BE2C (cell line): ENCODE results near the gene ALPP.
"Not testable (repeated sequence)": the region's sequence is repeated elsewhere in the genome, so short reads cannot be mapped to it uniquely, and the experiment has no call there.

ENCODE experiments used
- DNase-seq: peaks from one replicate; pipeline ENCODE4 v3.0.0-alpha.2; 2020
- H3K27me3 ChIP-seq: fragments of 250-450 bp; sonication (Bioruptor Pico); 2 replicates; pipeline ENCODE4 v1.5.1; 2020; ENCODE audit warnings: mild to moderate bottlenecking
- H3K36me3 ChIP-seq: fragments of 250-450 bp; sonication (Bioruptor Pico); 2 replicates; pipeline ENCODE4 v1.5.1; 2020; ENCODE audit warnings: mild to moderate bottlenecking
- H3K4me1 ChIP-seq: fragments of 250-450 bp; sonication (Bioruptor Pico); 2 replicates; pipeline ENCODE4 v1.5.1; 2020
- H3K4me3 ChIP-seq: 2 replicates; pipeline ENCODE4 v1.5.1; 2011; ENCODE audit warnings: low read depth, low read length
- H3K9me3 ChIP-seq: fragments of 250-450 bp; sonication (Bioruptor Pico); 2 replicates; pipeline ENCODE4 v1.5.1; 2020
- CTCF ChIP-seq: IDR thresholded peaks from 2 replicates; pipeline ENCODE4 v1.5.1; 2012; ENCODE audit warnings: mild to moderate bottlenecking, low read depth, low read length

ALPP gene

GRCh38 chr2:232387451-232388171, 9.1 kb downstream of the ALPP start:
- DNase-seq, result no peak
- no peaks in the 10 kb centered on the region for H3K9me3 ChIP-seq
- TF ChIP-seq CTCF, result no peak
- no peak overlapping the region for H3K4me3 ChIP-seq
- H3K27me3 ChIP-seq, result peaks cover 89% of the 10 kb centered on the region
- H3K36me3 ChIP-seq, result no peaks in the 10 kb centered on the region
- no peaks in the 10 kb centered on the region for H3K4me1 ChIP-seq

DNA sequence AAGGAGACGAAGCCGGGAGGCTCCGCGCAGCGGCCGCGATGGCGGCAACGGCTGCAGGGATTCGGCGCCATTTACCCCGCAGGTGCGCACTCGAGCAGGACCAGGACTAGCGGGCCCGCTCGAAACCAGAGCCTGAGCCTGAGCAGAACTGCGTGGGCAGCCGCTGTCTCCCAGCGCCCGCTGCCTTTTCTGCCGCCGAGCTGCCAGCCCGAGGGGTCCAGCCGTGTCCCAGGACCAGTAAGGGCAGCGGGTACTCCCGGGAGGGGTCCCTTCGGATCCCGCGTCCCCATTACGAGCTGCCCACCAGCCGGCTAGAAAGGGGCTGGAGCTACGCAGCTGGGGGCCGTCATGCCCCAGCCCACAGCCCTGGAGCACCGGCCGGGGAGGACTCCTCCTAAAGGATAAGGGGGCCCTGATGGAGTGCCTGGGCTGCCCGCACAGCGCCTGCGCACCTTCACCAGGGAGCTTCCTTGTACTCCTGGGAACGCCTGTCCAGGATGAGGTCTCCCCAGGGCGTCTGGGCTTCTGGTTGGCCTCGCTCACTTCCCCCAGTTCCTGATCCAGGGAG, 9.9 kb downstream of the ALPP start:
- no peak for DNase-seq
- H3K36me3 ChIP-seq, result no peaks in the 10 kb centered on the region
- peaks cover 81% of the 10 kb centered on the region for H3K27me3 ChIP-seq
- TF ChIP-seq CTCF, result no peak
- no peaks in the 10 kb centered on the region for H3K9me3 ChIP-seq
- no peaks in the 10 kb centered on the region for H3K4me1 ChIP-seq
- no peak overlapping the region for H3K4me3 ChIP-seq

GRCh38 chr2:232389327-232389726, 10.8 kb downstream of the ALPP start:
- Histone ChIP-seq H3K36me3 (no peaks in the 10 kb centered on the region), H3K4me3 (no peak overlapping the region), H3K27me3 (peaks cover 81% of the 10 kb centered on the region), H3K4me1 (no peaks in the 10 kb centered on the region), H3K9me3 (no peaks in the 10 kb centered on the region)
- no peak for TF ChIP-seq CTCF
- DNase-seq, result no peak

GRCh38 chr2:232390661-232391060, 12.1 kb downstream of the ALPP start:
- H3K4me1 ChIP-seq, result no peaks in the 10 kb centered on the region
- no peaks in the 10 kb centered on the region for H3K9me3 ChIP-seq
- peaks cover 81% of the 10 kb centered on the region for H3K27me3 ChIP-seq
- H3K36me3 ChIP-seq, result no peaks in the 10 kb centered on the region
- TF ChIP-seq CTCF, result no peak
- no peak overlapping the region for H3K4me3 ChIP-seq
- no peak for DNase-seq

- H3K9me3 ChIP-seq, result no peaks in the 10 kb centered on the region
- H3K4me1 ChIP-seq, result no peaks in the 10 kb centered on the region
- no peak overlapping the region for H3K4me3 ChIP-seq
- DNase-seq, result no peak
- H3K36me3 ChIP-seq, result no peaks in the 10 kb centered on the region
- no peak for TF ChIP-seq CTCF
- H3K27me3 ChIP-seq, result peaks cover 61% of the 10 kb centered on the region
Measured at GRCh38 chr2:232393556-232393955, 15.0 kb downstream of the ALPP start.

- not testable (repeated sequence) for H3K4me3 ChIP-seq, H3K36me3 ChIP-seq, DNase-seq, H3K9me3 ChIP-seq, H3K4me1 ChIP-seq
- peaks cover 56% of the 10 kb centered on the region for H3K27me3 ChIP-seq
Measured at GRCh38 chr2:232394431-232394830, 15.9 kb downstream of the ALPP start.
